Astrocyte of the cerebellum (primary cell): Measurements from ENCODE around the gene LUC7L.
"Not testable (repeated sequence)": the region's sequence is repeated elsewhere in the genome, so short reads cannot be mapped to it uniquely, and the experiment has no call there.

Experiments
- DNase-seq: peaks from one replicate; pipeline ENCODE4 v3.0.0-alpha.2; 2011; ENCODE audit warnings: low read depth
- H3K4me3 ChIP-seq: 2 replicates; pipeline ENCODE4 v1.5.1; 2011; ENCODE audit warnings: mild to moderate bottlenecking, low read depth, low read length, moderate library complexity
- in situ Hi-C: cut with HindIII; loops from 2 replicates; pipeline ENCODE4 v1.10.0; 2017; ENCODE audit warnings: low sequenced_read_pairs
- TF ChIP-seq, protein P1 (sequence below): IDR thresholded peaks from 2 replicates; pipeline ENCODE4 v1.5.1; 2012; ENCODE audit warnings: low read length, low read depth, moderate library complexity, mild to moderate bottlenecking; ENCODE audit errors: missing control alignments

Gene LUC7L

DNA sequence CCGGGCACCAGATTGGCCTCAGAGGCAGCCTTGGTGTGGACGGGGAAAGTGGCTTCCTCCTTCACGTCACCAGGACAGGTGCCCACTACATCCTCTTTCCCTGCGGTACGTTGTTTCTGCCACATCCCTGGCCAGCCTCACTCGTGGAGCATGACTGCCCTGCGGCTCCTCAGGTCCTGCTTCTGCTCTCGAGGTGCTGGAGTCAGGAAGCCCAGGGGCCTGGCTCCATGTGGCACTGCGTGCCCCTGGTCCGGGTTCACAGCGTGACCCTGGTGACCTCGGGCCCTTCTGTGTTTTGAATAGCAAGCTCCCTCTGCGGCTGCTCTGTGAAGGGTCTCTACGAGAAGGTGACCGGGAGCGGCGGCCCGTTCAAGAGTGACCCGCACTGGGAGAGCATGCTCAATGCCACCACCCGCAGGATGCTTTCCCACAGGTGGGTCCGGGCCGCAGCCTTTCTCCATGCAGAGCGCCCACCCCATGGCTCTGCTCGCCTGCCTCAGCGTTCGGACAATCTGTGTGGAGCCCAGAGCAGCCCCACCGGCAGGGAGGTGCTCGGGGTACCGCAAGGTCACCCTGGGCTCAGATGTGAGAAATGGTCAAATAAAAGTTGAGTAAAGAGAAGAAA, 33.0 kb upstream of the LUC7L start:
- no peak for DNase-seq
- TF ChIP-seq, protein P1, sequence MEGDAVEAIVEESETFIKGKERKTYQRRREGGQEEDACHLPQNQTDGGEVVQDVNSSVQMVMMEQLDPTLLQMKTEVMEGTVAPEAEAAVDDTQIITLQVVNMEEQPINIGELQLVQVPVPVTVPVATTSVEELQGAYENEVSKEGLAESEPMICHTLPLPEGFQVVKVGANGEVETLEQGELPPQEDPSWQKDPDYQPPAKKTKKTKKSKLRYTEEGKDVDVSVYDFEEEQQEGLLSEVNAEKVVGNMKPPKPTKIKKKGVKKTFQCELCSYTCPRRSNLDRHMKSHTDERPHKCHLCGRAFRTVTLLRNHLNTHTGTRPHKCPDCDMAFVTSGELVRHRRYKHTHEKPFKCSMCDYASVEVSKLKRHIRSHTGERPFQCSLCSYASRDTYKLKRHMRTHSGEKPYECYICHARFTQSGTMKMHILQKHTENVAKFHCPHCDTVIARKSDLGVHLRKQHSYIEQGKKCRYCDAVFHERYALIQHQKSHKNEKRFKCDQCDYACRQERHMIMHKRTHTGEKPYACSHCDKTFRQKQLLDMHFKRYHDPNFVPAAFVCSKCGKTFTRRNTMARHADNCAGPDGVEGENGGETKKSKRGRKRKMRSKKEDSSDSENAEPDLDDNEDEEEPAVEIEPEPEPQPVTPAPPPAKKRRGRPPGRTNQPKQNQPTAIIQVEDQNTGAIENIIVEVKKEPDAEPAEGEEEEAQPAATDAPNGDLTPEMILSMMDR, result no peak
- in situ Hi-C loops, result no loop called here
- no peak overlapping the region for H3K4me3 ChIP-seq

DNA sequence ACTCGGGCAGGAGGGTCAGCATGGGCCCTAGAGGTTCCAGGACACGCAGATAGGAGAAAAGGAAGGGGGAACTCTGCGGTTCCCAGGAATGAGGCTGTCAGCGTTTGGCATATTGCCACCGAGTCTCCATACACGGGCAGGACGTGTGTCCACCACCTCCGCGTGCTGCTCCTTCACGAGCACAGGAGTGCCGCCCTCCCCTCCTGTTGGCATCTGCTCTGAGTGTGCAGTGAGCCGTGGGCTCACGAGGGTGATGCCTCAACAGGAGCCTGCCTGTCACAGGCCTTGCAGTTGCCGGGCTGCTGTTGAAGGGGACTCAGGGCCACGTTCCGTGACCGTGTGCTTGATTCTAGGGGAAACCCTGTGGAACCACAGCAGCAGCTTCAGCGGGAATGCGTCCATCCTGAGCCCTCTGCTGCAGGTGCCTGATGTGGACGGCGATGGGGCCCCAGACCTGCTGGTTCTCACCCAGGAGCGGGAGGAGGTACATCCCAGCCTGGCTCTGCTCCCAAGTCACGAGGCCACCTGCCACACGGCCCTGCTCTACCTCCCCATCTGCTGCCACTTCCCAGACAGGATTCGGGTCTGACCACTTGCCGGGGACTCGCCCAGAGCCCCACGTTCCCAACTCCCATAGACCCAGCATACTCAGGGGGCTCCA, 31.9 kb upstream of the LUC7L start:
- in situ Hi-C loops, result no loop called here
- no peak for DNase-seq
- H3K4me3 ChIP-seq, result no peak overlapping the region
- TF ChIP-seq, protein P1, result no peak

DNA sequence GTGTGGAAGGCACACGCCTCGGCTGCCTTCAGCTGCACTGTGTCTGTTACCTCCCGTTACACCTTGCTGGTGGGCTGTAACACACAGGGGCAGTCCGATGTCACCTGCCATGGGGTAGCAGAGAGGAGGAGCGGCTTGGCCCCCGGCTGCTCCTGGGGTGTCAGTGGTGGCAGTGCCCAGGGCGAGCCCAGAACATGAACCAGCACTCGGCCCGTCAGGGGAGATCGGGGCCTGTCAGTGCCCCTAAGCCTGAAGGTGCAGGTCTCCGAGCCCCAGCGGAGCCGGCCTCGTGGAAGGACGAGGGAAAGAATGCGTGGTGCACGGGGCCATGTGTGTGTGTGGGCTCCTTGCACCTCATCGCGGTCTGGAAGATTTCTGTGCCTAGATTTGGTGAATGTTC, 31.1 kb upstream of the LUC7L start:
- TF ChIP-seq, protein P1, result no peak
- no peak for DNase-seq
- H3K4me3 ChIP-seq, result no peak overlapping the region
- in situ Hi-C loops, result no loop called here

DNA sequence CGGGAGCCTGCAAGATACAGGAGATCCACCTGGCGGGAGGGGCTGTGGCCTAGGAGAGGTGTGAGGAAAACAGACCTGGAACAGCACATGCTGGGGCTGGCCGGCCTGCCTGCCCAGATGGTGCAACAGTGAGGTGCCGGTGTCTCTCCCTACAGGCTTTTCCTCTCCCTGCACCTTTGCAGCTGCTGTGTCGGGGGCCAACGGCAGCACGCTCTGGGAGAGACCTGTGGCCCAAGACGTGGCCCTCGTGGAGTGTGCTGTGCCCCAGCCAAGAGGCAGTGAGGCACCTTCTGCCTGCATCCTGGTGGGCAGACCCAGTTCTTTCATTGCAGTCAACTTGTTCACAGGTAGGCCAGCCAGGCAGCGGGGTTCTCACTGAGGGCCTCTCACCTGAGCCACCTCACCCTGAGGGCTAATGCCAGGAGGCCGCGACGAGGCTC, 30.6 kb upstream of the LUC7L start:
- H3K4me3 ChIP-seq, result no peak overlapping the region
- in situ Hi-C loops, result no loop called here
- DNase-seq, result no peak
- TF ChIP-seq, protein P1, result no peak

DNA sequence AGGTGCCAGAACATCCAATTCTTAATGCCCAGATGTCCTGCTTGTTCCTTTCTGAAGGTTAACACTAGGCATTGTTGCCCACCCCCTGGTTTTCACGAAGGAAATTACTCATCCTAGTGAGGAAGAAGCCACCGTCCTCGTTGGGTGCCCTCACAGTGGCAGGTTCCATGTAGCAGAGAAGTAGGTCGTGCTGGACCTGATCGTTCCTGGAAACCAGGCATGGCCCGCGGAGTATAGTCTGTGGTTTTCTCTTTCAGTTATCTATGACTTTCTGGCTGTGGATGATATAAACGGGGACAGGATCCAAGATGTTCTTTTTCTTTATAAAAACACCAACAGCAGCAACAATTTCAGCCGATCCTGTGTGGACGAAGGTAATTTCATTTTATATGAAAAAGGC, 30.0 kb upstream of the LUC7L start:
- TF ChIP-seq, protein P1, result no peak
- no peak for DNase-seq
- in situ Hi-C loops, result no loop called here
- no peak overlapping the region for H3K4me3 ChIP-seq

DNA sequence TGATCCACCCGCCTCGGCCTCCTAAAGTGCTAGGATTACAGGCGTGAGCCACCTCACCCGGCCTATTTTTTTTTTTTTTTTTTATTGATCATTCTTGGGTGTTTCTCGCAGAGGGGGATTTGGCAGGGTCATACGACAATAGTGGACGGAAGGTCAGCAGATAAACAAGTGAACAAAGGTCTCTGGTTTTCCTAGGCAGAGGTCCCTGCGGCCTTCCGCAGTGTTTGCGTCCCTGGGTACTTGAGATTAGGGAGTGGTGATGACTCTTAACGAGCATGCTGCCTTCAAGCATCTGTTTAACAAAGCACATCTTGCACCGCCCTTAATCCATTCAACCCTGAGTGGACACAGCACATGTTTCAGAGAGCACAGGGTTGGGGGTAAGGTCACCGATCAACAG, 28.8 kb upstream of the LUC7L start:
- H3K4me3 ChIP-seq, DNase-seq, in situ Hi-C loops: not testable (repeated sequence)

DNA sequence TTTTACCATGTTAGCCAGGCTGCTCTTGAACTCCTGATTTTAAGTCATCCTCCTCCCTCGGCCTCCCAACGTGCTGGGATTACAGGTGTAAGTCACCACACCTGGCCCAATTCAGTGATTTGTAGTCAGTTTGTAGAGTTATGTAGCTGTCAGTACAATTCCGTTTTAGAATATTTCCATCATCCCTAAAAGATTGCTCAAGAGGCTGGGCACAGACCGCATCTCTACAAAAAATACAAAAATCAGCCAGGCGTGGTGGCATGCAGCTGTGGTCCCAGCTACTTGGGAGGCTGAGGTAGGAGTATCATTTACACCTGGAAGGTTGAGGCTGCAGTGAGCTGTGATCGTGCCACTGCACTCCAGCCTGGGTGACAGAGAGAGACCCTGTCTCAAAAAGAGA, 25.9 kb upstream of the LUC7L start:
- no peak for DNase-seq
- TF ChIP-seq, protein P1, result no peak
- H3K4me3 ChIP-seq, result no peak overlapping the region
- in situ Hi-C loops, result no loop called here
